Activated naive CD8-positive, alpha-beta T cell (primary cell): Measurements from ENCODE around the gene ATRNL1.

ENCODE experiments used
- H3K27ac Mint-ChIP-seq: one replicate; pipeline ENCODE4 v1.8.0; 2021; ENCODE audit warnings: mixed read lengths
- H3K27me3 Mint-ChIP-seq: one replicate; pipeline ENCODE4 v1.8.0; 2021; ENCODE audit warnings: mixed read lengths
- H3K36me3 Mint-ChIP-seq: one replicate; pipeline ENCODE4 v1.8.0; 2021; ENCODE audit warnings: mixed read lengths
- H3K4me1 Mint-ChIP-seq: one replicate; pipeline ENCODE4 v1.8.0; 2021; ENCODE audit warnings: low read depth, mixed read lengths
- H3K4me3 Mint-ChIP-seq: one replicate; pipeline ENCODE4 v1.8.0; 2021; ENCODE audit warnings: mild to moderate bottlenecking, mixed read lengths
- H3K9me3 Mint-ChIP-seq: one replicate; pipeline ENCODE4 v1.8.0; 2021; ENCODE audit warnings: low read depth, mixed read lengths

Gene ATRNL1

GRCh38 chr10:115895166-115895565 lies 802.0 kb downstream of the ATRNL1 start:
- H3K4me1 Mint-ChIP-seq: no peaks in the 10 kb centered on the region
- no peaks in the 10 kb centered on the region for H3K27me3 Mint-ChIP-seq
- H3K27ac Mint-ChIP-seq: no peak overlapping the region
- no peaks in the 10 kb centered on the region for H3K36me3 Mint-ChIP-seq
- no peaks in the 10 kb centered on the region for H3K9me3 Mint-ChIP-seq
- no peak overlapping the region for H3K4me3 Mint-ChIP-seq

GRCh38 chr10:115898242-115898641 lies 805.1 kb downstream of the ATRNL1 start:
- H3K4me1 Mint-ChIP-seq: no peaks in the 10 kb centered on the region
- H3K4me3 Mint-ChIP-seq: no peak overlapping the region
- H3K36me3 Mint-ChIP-seq: no peaks in the 10 kb centered on the region
- H3K27me3 Mint-ChIP-seq: no peaks in the 10 kb centered on the region
- H3K9me3 Mint-ChIP-seq: no peaks in the 10 kb centered on the region
- no peak overlapping the region for H3K27ac Mint-ChIP-seq

GRCh38 chr10:115902596-115902995 lies 809.4 kb downstream of the ATRNL1 start:
- Mint-ChIP-seq H3K9me3 (no peaks in the 10 kb centered on the region), H3K27ac (no peak overlapping the region), H3K4me1 (no peaks in the 10 kb centered on the region), H3K4me3 (no peak overlapping the region), H3K36me3 (no peaks in the 10 kb centered on the region), H3K27me3 (no peaks in the 10 kb centered on the region)

GRCh38 chr10:115903207-115903606 lies 810.0 kb downstream of the ATRNL1 start:
- H3K4me1 Mint-ChIP-seq: no peaks in the 10 kb centered on the region
- no peak overlapping the region for H3K27ac Mint-ChIP-seq
- no peaks in the 10 kb centered on the region for H3K36me3 Mint-ChIP-seq
- H3K27me3 Mint-ChIP-seq: no peaks in the 10 kb centered on the region
- H3K9me3 Mint-ChIP-seq: no peaks in the 10 kb centered on the region
- H3K4me3 Mint-ChIP-seq: no peak overlapping the region

GRCh38 chr10:115903845-115904244 lies 810.7 kb downstream of the ATRNL1 start:
- Mint-ChIP-seq H3K36me3 (no peaks in the 10 kb centered on the region), H3K27me3 (no peaks in the 10 kb centered on the region), H3K4me3 (no peak overlapping the region)

GRCh38 chr10:115909037-115909436 lies 815.9 kb downstream of the ATRNL1 start:
- no peaks in the 10 kb centered on the region for H3K36me3 Mint-ChIP-seq
- no peak overlapping the region for H3K4me3 Mint-ChIP-seq
- H3K9me3 Mint-ChIP-seq: peaks cover 4% of the 10 kb centered on the region
- H3K4me1 Mint-ChIP-seq: no peaks in the 10 kb centered on the region
- H3K27me3 Mint-ChIP-seq: no peaks in the 10 kb centered on the region
- no peak overlapping the region for H3K27ac Mint-ChIP-seq

More at GRCh38 chr10:115903845-115904244, 810.7 kb downstream of the ATRNL1 start:
- Mint-ChIP-seq H3K9me3 (no peaks in the 10 kb centered on the region), H3K4me1 (no peaks in the 10 kb centered on the region), H3K27ac (no peak overlapping the region)

GRCh38 chr10:115909962-115910731 lies 817.0 kb downstream of the ATRNL1 start:
- Mint-ChIP-seq H3K4me3 (no peak overlapping the region), H3K27me3 (no peaks in the 10 kb centered on the region), H3K4me1 (no peaks in the 10 kb centered on the region)

GRCh38 chr10:115914475-115914874 lies 821.3 kb downstream of the ATRNL1 start:
- H3K4me3 Mint-ChIP-seq: no peak overlapping the region
- H3K4me1 Mint-ChIP-seq: no peaks in the 10 kb centered on the region
- peaks cover 6% of the 10 kb centered on the region for H3K9me3 Mint-ChIP-seq
- H3K36me3 Mint-ChIP-seq: no peaks in the 10 kb centered on the region
- no peak overlapping the region for H3K27ac Mint-ChIP-seq
- H3K27me3 Mint-ChIP-seq: no peaks in the 10 kb centered on the region

More at GRCh38 chr10:115909962-115910731, 817.0 kb downstream of the ATRNL1 start:
- peaks cover 6% of the 10 kb centered on the region for H3K9me3 Mint-ChIP-seq
- H3K27ac Mint-ChIP-seq: no peak overlapping the region
- H3K36me3 Mint-ChIP-seq: no peaks in the 10 kb centered on the region

GRCh38 chr10:115915429-115915828 lies 822.3 kb downstream of the ATRNL1 start:
- Mint-ChIP-seq H3K4me3 (no peak overlapping the region), H3K27ac (no peak overlapping the region), H3K9me3 (peaks cover 6% of the 10 kb centered on the region), H3K36me3 (no peaks in the 10 kb centered on the region), H3K27me3 (no peaks in the 10 kb centered on the region), H3K4me1 (no peaks in the 10 kb centered on the region)

- peaks cover 5% of the 10 kb centered on the region for H3K9me3 Mint-ChIP-seq
- H3K4me3 Mint-ChIP-seq: no peak overlapping the region
- H3K4me1 Mint-ChIP-seq: no peaks in the 10 kb centered on the region
- no peak overlapping the region for H3K27ac Mint-ChIP-seq
- no peaks in the 10 kb centered on the region for H3K36me3 Mint-ChIP-seq
- H3K27me3 Mint-ChIP-seq: no peaks in the 10 kb centered on the region
These were observed 825.6 kb downstream of the ATRNL1 start for GRCh38 chr10:115918812-115919211.

- Mint-ChIP-seq H3K9me3 (peaks cover 7% of the 10 kb centered on the region), H3K27me3 (no peaks in the 10 kb centered on the region), H3K4me3 (no peak overlapping the region), H3K27ac (no peak overlapping the region), H3K4me1 (no peaks in the 10 kb centered on the region), H3K36me3 (no peaks in the 10 kb centered on the region)
These were observed 828.6 kb downstream of the ATRNL1 start for GRCh38 chr10:115921795-115922194.

- Mint-ChIP-seq H3K4me3 (no peak overlapping the region), H3K27me3 (peaks cover 2% of the 10 kb centered on the region), H3K36me3 (no peaks in the 10 kb centered on the region), H3K9me3 (no peaks in the 10 kb centered on the region), H3K27ac (no peak overlapping the region), H3K4me1 (no peaks in the 10 kb centered on the region)
These were observed 838.1 kb downstream of the ATRNL1 start for GRCh38 chr10:115931309-115931708.

- H3K9me3 Mint-ChIP-seq: no peaks in the 10 kb centered on the region
- H3K36me3 Mint-ChIP-seq: no peaks in the 10 kb centered on the region
- no peak overlapping the region for H3K27ac Mint-ChIP-seq
These were observed 838.9 kb downstream of the ATRNL1 start for GRCh38 chr10:115932099-115932498.

GRCh38 chr10:115933098-115933497 lies 839.9 kb downstream of the ATRNL1 start:
- H3K27me3 Mint-ChIP-seq: peaks cover 2% of the 10 kb centered on the region
- H3K9me3 Mint-ChIP-seq: no peaks in the 10 kb centered on the region
- H3K4me1 Mint-ChIP-seq: no peaks in the 10 kb centered on the region
- H3K27ac Mint-ChIP-seq: no peak overlapping the region
- H3K36me3 Mint-ChIP-seq: no peaks in the 10 kb centered on the region
- H3K4me3 Mint-ChIP-seq: no peak overlapping the region

More at GRCh38 chr10:115932099-115932498, 838.9 kb downstream of the ATRNL1 start:
- Mint-ChIP-seq H3K4me3 (no peak overlapping the region), H3K4me1 (no peaks in the 10 kb centered on the region), H3K27me3 (peaks cover 2% of the 10 kb centered on the region)

- no peaks in the 10 kb centered on the region for H3K36me3 Mint-ChIP-seq
- no peak overlapping the region for H3K4me3 Mint-ChIP-seq
- no peaks in the 10 kb centered on the region for H3K4me1 Mint-ChIP-seq
- peaks cover 2% of the 10 kb centered on the region for H3K27me3 Mint-ChIP-seq
- no peak overlapping the region for H3K27ac Mint-ChIP-seq
- H3K9me3 Mint-ChIP-seq: no peaks in the 10 kb centered on the region
These were observed 842.6 kb downstream of the ATRNL1 start for GRCh38 chr10:115935731-115936130.
